K562 (cell line): ENCODE data around the gene TRIM47. TPM values are rescaled to one million over a fixed set of nuclear protein-coding genes. Genes with fewer than 3 reads are reported as not detected.

Experiments
- CCAR2 ChIP-seq: fragments of 200-400 bp; formaldehyde crosslinking; IDR thresholded peaks from 2 replicates; pipeline ENCODE4 v1.6.1; 2017; ENCODE audit warnings: mild to moderate bottlenecking, low read depth, low read length
- CHD1 ChIP-seq: fragments of 200-600 bp; sonication (generic); IDR thresholded peaks from one replicate; pipeline ENCODE4 v1.6.1; 2012; ENCODE audit warnings: mild to moderate bottlenecking, moderate library complexity, low read length, inconsistent platforms
- CTCF ChIP-seq, 3 experiments: IDR thresholded peaks in 2 of 3; conservative IDR thresholded peaks in 1 of 3; 2 replicates each; pipeline ENCODE4 v1.5.1; 2011 to 2012; ENCODE audit warnings: low read length in 3 of 3, mild to moderate bottlenecking in 3 of 3, control low read depth in 2 of 3, improper control_type of control experiment in 1 of 3, inconsistent platforms in 1 of 3, low read depth in 1 of 3, mixed read lengths in 1 of 3, moderate library complexity in 1 of 3; ENCODE audit not compliant: insufficient read depth in 2 of 3
- DEAF1 ChIP-seq: fragments of 450-650 bp; formaldehyde crosslinking; IDR thresholded peaks from 2 replicates; pipeline ENCODE4 v1.4.0; 2020; ENCODE audit warnings: mild to moderate bottlenecking, moderate library complexity
- FIP1L1 ChIP-seq: fragments of 200-400 bp; formaldehyde crosslinking; IDR thresholded peaks from 2 replicates; pipeline ENCODE4 v1.6.1; 2018; ENCODE audit warnings: mild to moderate bottlenecking, low read depth, low read length; ENCODE audit not compliant: poor library complexity, severe bottlenecking
- NR3C1 ChIP-seq: sonication (generic); formaldehyde crosslinking; IDR thresholded peaks from 2 replicates; pipeline ENCODE4 v1.8.1; 2022; ENCODE audit warnings: missing genetic modification reagents
- POLR2AphosphoS5 ChIP-seq: IDR thresholded peaks from 2 replicates; pipeline ENCODE4 v1.6.1; 2011; ENCODE audit warnings: mild to moderate bottlenecking, low read depth, low read length, moderate library complexity; ENCODE audit not compliant: control insufficient read depth, insufficient read depth
- SIN3A ChIP-seq, 2 experiments: fragments of 150-350 bp in 1 of 2; IDR thresholded peaks; 2 replicates each; pipeline ENCODE4 v1.6.1; 2011 to 2016; ENCODE audit warnings: borderline replicate concordance in 2 of 2, low read depth in 2 of 2, low read length in 2 of 2, mild to moderate bottlenecking in 2 of 2, moderate library complexity in 2 of 2; ENCODE audit not compliant: control insufficient read depth in 1 of 2
- SMARCA5 ChIP-seq: fragments of 450-650 bp; IDR thresholded peaks from 2 replicates; pipeline ENCODE4 v1.6.1; 2016
- SP1 ChIP-seq: sonication (generic); formaldehyde crosslinking; IDR thresholded peaks from 2 replicates; pipeline ENCODE4 v1.8.1; 2022; ENCODE audit warnings: mild to moderate bottlenecking, missing genetic modification reagents
- ZBTB1 ChIP-seq: sonication (generic); formaldehyde crosslinking; IDR thresholded peaks from 2 replicates; pipeline ENCODE4 v1.8.1; 2023; ENCODE audit warnings: missing genetic modification reagents, low read depth, mild to moderate bottlenecking, borderline replicate concordance
- ZNF282 ChIP-seq: sonication (generic); formaldehyde crosslinking; IDR thresholded peaks from 2 replicates; pipeline ENCODE4 v1.8.1; 2023; ENCODE audit warnings: missing genetic modification reagents
- ZNF644 ChIP-seq: fragments of 200-800 bp; sonication (Bioruptor generic); IDR thresholded peaks from 2 replicates; pipeline ENCODE4 v1.6.1; 2016; ENCODE audit warnings: low read depth, missing genetic modification characterization, missing compliant biosample characterization
- polyA plus RNA-seq, 8 experiments: library from polyadenylated mRNA; depleted of rRNA in 4 of 8; stranded (reverse) in 5 of 8; unstranded in 3 of 8; fragments of >200 nt; fragmentation: Nextera tagmentation in 2 of 8; fragmentation: Illumina TruSeq in 1 of 8; extraction: Ambion mirVana in 2 of 8; extraction: Trizol in 1 of 8; gene quantifications; 2 replicates each; pipeline versions ENCODE4 v1.2.1 to v1.2.3, GENCODE V29; 2011 to 2014; ENCODE audit warnings: inconsistent platforms in 1 of 8, missing spikeins in 1 of 8
- total RNA-seq, 7 experiments: library from RNA; depleted of rRNA in 6 of 7; stranded (reverse); fragments of >200 nt in 6 of 7; fragmentation: Illumina TruSeq in 2 of 7; extraction: Trizol in 2 of 7; gene quantifications; 2 replicates each; pipeline versions ENCODE4 v1.2.1 to v1.2.3, GENCODE V29; 2011 to 2021; ENCODE audit warnings: low replicate concordance in 1 of 7
- TF ChIP-seq, protein P1 (sequence below): sonication (generic); formaldehyde crosslinking; IDR thresholded peaks from 2 replicates; pipeline ENCODE4 v1.8.0; 2022; ENCODE audit warnings: missing genetic modification reagents, mild to moderate bottlenecking, borderline replicate concordance
- TF ChIP-seq, protein P2 (sequence below), 3 experiments: fragments of 200-800 bp in 1 of 3; sonication (Bioruptor generic) in 1 of 3; sonication (generic) in 1 of 3; formaldehyde crosslinking in 1 of 3; IDR thresholded peaks; 2 replicates each; pipeline versions ENCODE4 v1.6.1 to v1.8.0; 2016 to 2022; ENCODE audit warnings: mild to moderate bottlenecking in 2 of 3, missing compliant biosample characterization in 2 of 3, missing genetic modification characterization in 2 of 3, missing genetic modification reagents in 1 of 3
- TF ChIP-seq, protein P3 (sequence below), 2 experiments: fragments of 450-650 bp in 1 of 2; sonication (generic) in 1 of 2; formaldehyde crosslinking in 1 of 2; IDR thresholded peaks in 1 of 2; conservative IDR thresholded peaks in 1 of 2; 2 replicates each; pipeline versions ENCODE4 v1.6.1 to v1.8.1; 2016 to 2023; ENCODE audit warnings: mild to moderate bottlenecking in 2 of 2, moderate library complexity in 2 of 2, inconsistent platforms in 1 of 2, missing genetic modification reagents in 1 of 2

The TRIM47 gene
- total and polyA plus RNA-seq, 9 of the 15 experiments (the other 6 are each of a cell fraction or from before 2014, with no cell fraction given) = 0.56 to 6.1 (median 3.2) TPM

- TF ChIP-seq, protein P1, sequence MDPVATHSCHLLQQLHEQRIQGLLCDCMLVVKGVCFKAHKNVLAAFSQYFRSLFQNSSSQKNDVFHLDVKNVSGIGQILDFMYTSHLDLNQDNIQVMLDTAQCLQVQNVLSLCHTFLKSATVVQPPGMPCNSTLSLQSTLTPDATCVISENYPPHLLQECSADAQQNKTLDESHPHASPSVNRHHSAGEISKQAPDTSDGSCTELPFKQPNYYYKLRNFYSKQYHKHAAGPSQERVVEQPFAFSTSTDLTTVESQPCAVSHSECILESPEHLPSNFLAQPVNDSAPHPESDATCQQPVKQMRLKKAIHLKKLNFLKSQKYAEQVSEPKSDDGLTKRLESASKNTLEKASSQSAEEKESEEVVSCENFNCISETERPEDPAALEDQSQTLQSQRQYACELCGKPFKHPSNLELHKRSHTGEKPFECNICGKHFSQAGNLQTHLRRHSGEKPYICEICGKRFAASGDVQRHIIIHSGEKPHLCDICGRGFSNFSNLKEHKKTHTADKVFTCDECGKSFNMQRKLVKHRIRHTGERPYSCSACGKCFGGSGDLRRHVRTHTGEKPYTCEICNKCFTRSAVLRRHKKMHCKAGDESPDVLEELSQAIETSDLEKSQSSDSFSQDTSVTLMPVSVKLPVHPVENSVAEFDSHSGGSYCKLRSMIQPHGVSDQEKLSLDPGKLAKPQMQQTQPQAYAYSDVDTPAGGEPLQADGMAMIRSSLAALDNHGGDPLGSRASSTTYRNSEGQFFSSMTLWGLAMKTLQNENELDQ (CRISPR knock-in tag) = no peak
- TF ChIP-seq CCAR2 (no peak), ZNF282 (CRISPR knock-in tag) (0 out of 2 replicates have a peak, but pooled peaks have one; percentile 39), SMARCA5 (0 out of 2 replicates have a peak, but pooled peaks have one; percentile 42), FIP1L1 (no peak), POLR2AphosphoS5 (0 out of 2 replicates have a peak, but pooled peaks have one; percentile 22), ZNF644 (tag) (0 out of 2 replicates have a peak, but pooled peaks have one; percentile 44), DEAF1 (no peak), NR3C1 (no peak), CHD1 (peak; percentile 24), ZBTB1 (CRISPR knock-in tag) (no peak), SP1 (CRISPR knock-in tag) (peak; percentile 67; the same call in 1 of the 2 replicates), SIN3A (IDR thresholded peaks at IDR 0.05; ENCODE audit: borderline replicate concordance in 2 of 2, control insufficient read depth in 1 of 2, low read depth in 2 of 2, low read length in 2 of 2) (0 out of 4 replicates have a peak, but pooled peaks of 1 of the 2 experiments have one; percentile 8), CTCF (IDR thresholded peaks at IDR 0.05 in 2 of 3, conservative IDR thresholded peaks at IDR 0.05 in 1 of 3; ENCODE audit: insufficient read depth in 2 of 3, low read depth in 1 of 3, low read length in 3 of 3) (peak in 2 of 3 experiments; percentile 26 to 50; a peak in 5 of 6 replicates)
- TF ChIP-seq, protein P2, sequence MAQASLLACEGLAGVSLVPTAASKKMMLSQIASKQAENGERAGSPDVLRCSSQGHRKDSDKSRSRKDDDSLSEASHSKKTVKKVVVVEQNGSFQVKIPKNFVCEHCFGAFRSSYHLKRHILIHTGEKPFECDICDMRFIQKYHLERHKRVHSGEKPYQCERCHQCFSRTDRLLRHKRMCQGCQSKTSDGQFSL (CRISPR knock-in tag; IDR thresholded peaks at IDR 0.05) = no peak
- TF ChIP-seq, protein P2 (tag; IDR thresholded peaks at IDR 0.05) = no peak
- TF ChIP-seq, protein P3, sequence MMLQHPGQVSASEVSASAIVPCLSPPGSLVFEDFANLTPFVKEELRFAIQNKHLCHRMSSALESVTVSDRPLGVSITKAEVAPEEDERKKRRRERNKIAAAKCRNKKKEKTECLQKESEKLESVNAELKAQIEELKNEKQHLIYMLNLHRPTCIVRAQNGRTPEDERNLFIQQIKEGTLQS (IDR thresholded peaks at IDR 0.05) = no peak
- TF ChIP-seq, protein P3 (CRISPR knock-in tag; conservative IDR thresholded peaks at IDR 0.05) = 0 out of 2 replicates have a peak, but pooled peaks have one; percentile 39
These were observed 17.2 kb upstream of the TRIM47 start (continued) for GRCh38 chr17:75895370-75896155.
